Epidermal melanocyte (primary cell): ENCODE data around the gene GPA33.

Experiments used
- DNase-seq: peaks from one replicate; pipeline ENCODE4 v3.0.0; 2011; ENCODE audit warnings: low spot score; ENCODE audit not compliant: insufficient read length

GPA33 gene

GRCh38 chr1:167090314-167090942 is at the start of gene GPA33:
TSS of gene GPA33 (minus strand) at chr1:167090377. CDS start at chr1:167090287, 90 bp downstream.
- DNase-seq: no peak

- no peak for DNase-seq
Measured at GRCh38 chr1:167138703-167139102, 48.5 kb upstream of the GPA33 start.

- DNase-seq: no peak
Measured at GRCh38 chr1:167137793-167138510, 47.8 kb upstream of the GPA33 start.

- no peak for DNase-seq
Measured at GRCh38 chr1:167137332-167137781, 47.2 kb upstream of the GPA33 start.

- no peak for DNase-seq
Measured at GRCh38 chr1:167136806-167137205, 46.6 kb upstream of the GPA33 start.

GRCh38 chr1:167136191-167136614 is 46.0 kb upstream of the GPA33 start:
- peak; percentile 67 for DNase-seq

- DNase-seq: no peak
Measured at GRCh38 chr1:167135281-167135840, 45.2 kb upstream of the GPA33 start.

GRCh38 chr1:167132301-167133010 is 42.3 kb upstream of the GPA33 start:
- no peak for DNase-seq

GRCh38 chr1:167130829-167131510 is 40.8 kb upstream of the GPA33 start:
- no peak for DNase-seq

GRCh38 chr1:167128261-167129227 is 38.4 kb upstream of the GPA33 start:
- no peak for DNase-seq

GRCh38 chr1:167127661-167128060 is 37.5 kb upstream of the GPA33 start:
- no peak for DNase-seq

GRCh38 chr1:167127236-167127635 is 37.1 kb upstream of the GPA33 start:
- no peak for DNase-seq

- DNase-seq: no peak
Measured at GRCh38 chr1:167126811-167127210, 36.6 kb upstream of the GPA33 start.

- no peak for DNase-seq
Measured at GRCh38 chr1:167126317-167126716, 36.1 kb upstream of the GPA33 start.

GRCh38 chr1:167122568-167122967 is 32.4 kb upstream of the GPA33 start:
- DNase-seq: no peak

GRCh38 chr1:167122121-167122480 is 31.9 kb upstream of the GPA33 start:
- no peak for DNase-seq

- DNase-seq: peak; percentile 38
Measured at GRCh38 chr1:167121375-167122120, 31.4 kb upstream of the GPA33 start.

- no peak for DNase-seq
Measured at GRCh38 chr1:167120899-167121298, 30.7 kb upstream of the GPA33 start.

GRCh38 chr1:167119696-167120095 is 29.5 kb upstream of the GPA33 start:
- no peak for DNase-seq

GRCh38 chr1:167118188-167118587 is 28.0 kb upstream of the GPA33 start:
- no peak for DNase-seq
